ENCODE data around the gene HID1.

The HID1 gene

GRCh38 chr17:74921026-74921681, 51.4 kb downstream of the HID1 start:
- no peak for TF ChIP-seq CTCF (conservative IDR thresholded peaks at IDR 0.05)
- no peak overlapping the region for H3K27ac ChIP-seq

DNA sequence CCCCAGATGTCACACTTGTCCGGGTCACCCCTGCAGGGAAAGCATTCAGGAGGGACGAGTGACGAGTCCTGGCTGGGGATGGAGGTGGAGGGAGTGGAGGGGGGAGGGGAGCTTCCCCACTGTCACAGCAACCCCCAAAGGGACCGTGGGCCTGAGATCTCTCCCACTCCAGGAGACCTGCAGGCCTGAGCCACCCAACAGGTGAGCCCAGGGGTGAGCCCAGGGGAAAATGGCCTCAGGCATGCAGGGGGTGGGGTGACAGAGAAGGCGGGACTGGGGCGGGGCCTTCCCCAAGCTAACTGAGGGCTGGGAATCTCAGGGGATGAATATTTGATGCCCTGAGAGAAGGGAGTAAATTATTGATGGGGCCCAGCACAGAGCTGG, 51.9 kb downstream of the HID1 start:
- TF ChIP-seq CTCF (conservative IDR thresholded peaks at IDR 0.05): no peak
- H3K27ac ChIP-seq: no peak overlapping the region

GRCh38 chr17:74920306-74920620, 52.3 kb downstream of the HID1 start:
- TF ChIP-seq CTCF (conservative IDR thresholded peaks at IDR 0.05): no peak
- H3K27ac ChIP-seq: no peak overlapping the region

DNA sequence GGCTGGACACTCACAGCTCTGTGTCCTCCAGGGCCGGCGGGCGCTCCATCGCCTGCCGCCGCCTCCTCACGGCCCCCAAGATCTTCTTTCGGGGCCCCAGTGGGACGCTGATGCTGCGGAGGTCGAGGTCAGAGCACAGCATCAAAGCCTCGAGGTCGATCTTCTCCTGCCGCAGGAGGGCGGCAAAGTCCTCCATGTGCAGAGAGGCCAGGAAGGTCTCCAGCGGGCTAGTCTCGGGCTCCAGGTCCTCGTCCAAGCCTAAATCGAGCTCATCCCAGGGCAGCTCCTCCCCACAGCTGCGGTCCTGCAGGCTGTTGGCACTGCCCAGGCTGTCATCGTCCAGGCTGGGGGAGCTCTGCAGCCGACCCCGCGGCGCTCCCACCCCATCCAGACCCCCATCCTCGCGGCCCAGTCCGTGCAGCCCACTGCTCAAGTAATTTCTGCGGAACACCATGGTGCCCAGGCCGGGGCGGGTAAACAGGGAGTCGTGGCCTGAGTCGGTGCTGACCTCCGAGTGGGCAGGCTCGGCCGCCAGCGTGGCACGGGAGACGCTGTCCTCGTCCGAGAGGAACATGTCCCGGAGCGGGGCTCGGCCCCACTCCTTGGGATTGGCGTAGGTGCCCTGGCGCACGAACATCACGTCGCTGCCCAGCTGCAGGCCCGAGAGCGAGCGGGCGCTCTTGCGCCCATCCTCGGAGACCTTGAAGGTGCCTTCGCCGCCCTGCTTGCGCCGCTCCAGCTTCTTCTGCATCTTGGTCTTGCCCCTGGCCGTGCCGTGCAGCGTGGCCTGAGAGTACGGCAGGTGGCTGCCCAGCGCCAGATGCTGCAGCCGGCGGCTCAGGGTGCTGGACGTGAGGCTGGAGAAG, 52.9 kb downstream of the HID1 start:
- TF ChIP-seq CTCF (conservative IDR thresholded peaks at IDR 0.05): no peak
- H3K27ac ChIP-seq: no peak overlapping the region

DNA sequence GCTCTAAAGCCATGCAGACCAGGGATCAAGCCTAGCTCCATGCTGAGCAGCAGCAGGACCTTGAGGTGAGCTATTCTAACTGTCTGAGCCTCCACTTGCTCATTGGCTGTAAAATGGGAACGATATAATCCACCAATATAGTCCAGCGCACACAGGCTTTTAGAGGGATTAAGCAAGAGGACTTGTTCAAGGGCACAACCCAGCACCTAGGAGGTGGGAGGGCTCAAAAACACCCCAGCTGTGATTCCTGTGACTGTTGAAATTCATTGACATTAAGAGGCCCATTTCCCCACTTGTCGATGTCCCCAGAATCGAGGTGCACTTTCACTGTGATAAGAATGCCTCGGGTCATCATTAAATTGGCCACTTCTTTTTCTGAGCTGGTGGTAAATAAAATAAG, 53.7 kb downstream of the HID1 start:
- TF ChIP-seq CTCF (conservative IDR thresholded peaks at IDR 0.05): no peak
- no peak overlapping the region for H3K27ac ChIP-seq

GRCh38 chr17:74917430-74917829, 55.1 kb downstream of the HID1 start:
- no peak for TF ChIP-seq CTCF (conservative IDR thresholded peaks at IDR 0.05)
- H3K27ac ChIP-seq: no peak overlapping the region

DNA sequence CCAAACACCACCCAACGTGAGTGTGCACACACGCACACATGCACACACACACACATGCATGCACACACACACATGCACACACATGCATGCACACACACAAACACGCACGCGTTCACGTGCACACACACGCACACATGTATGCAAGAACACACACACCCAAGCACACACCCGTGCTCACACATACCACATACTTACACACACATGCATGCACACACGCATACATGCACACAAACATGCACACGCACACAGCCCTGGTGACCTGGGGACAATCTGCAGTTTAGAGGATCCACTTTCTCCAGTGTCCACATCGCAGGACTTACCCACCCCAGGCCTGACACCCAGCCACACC, 55.7 kb downstream of the HID1 start:
- H3K27ac ChIP-seq: no peak overlapping the region
- TF ChIP-seq CTCF (conservative IDR thresholded peaks at IDR 0.05): no peak

All from VCaP (cell line).